ENCODE measurements around the gene TLR7. TPM values are rescaled to one million over a fixed set of nuclear protein-coding genes. Genes with fewer than 3 reads are reported as not detected.
A peak's percentile ranks its signal among the peaks of the same experiment; 100 is the strongest.

Gene TLR7
- total RNA-seq, 2 donors from 2014 or later: 0.27 to 1.3 TPM

DNA sequence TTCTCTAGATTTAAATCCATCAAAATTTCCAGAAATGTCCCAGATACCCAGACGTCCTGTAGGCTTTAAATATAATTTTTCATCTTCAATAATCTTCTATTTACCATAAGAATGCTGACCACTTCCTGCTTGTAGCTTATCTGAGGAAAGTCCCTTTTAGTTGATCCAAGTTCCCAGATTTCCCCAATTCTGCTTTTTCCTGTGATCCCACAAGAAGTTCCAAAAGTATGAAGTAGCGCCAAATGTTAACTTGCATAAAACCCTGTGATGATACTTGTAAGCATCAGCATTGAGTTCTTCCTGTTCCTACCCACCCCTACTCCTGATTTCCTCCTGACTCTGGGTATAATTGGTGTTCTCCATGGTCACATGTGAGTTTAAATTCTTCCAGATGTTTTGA is 29.0 kb downstream of the TLR7 start:
- no peaks in the 10 kb centered on the region for H3K27me3 ChIP-seq
- H3K36me3 ChIP-seq: no peaks in the 10 kb centered on the region
- H3K27ac ChIP-seq: no peak overlapping the region
- intact Hi-C loops (cut with DNase I): no loop called here
- no peaks in the 10 kb centered on the region for H3K9me3 ChIP-seq
- no peak overlapping the region for H3K4me3 ChIP-seq
- DNase-seq: no peak
- TF ChIP-seq, protein P1, sequence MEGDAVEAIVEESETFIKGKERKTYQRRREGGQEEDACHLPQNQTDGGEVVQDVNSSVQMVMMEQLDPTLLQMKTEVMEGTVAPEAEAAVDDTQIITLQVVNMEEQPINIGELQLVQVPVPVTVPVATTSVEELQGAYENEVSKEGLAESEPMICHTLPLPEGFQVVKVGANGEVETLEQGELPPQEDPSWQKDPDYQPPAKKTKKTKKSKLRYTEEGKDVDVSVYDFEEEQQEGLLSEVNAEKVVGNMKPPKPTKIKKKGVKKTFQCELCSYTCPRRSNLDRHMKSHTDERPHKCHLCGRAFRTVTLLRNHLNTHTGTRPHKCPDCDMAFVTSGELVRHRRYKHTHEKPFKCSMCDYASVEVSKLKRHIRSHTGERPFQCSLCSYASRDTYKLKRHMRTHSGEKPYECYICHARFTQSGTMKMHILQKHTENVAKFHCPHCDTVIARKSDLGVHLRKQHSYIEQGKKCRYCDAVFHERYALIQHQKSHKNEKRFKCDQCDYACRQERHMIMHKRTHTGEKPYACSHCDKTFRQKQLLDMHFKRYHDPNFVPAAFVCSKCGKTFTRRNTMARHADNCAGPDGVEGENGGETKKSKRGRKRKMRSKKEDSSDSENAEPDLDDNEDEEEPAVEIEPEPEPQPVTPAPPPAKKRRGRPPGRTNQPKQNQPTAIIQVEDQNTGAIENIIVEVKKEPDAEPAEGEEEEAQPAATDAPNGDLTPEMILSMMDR (IDR thresholded peaks at IDR 0.05): no peak
- H3K4me1 ChIP-seq: no peaks in the 10 kb centered on the region
- H3K9ac ChIP-seq (ENCODE audit: low read depth in 2 of 2, low read length in 2 of 2): no peak overlapping the region

DNA sequence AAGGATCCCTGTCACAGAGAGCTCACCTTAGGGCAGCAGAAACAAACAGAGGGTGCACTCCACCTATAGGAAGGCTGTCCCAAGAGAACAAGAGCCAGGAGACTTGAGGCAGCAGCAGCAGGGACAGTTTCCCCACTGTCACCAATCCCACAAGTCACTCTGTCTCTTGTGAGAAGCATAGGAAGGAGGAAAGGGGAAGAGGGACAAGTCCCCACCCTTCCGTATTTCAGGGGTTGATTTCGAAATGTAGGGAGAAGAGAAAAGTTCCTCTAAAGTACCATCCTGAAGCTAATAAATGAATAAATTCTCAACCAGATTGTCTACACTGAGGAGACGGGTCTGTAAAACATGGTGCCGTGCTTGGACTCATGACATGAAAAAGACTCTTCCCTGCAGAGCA is 30.1 kb downstream of the TLR7 start:
- intact Hi-C loops (cut with DNase I): no loop called here
- no peak for DNase-seq
- TF ChIP-seq, protein P1 (IDR thresholded peaks at IDR 0.05): no peak
- H3K27ac ChIP-seq: no peak overlapping the region
- H3K27me3 ChIP-seq: no peaks in the 10 kb centered on the region
- H3K9me3 ChIP-seq: no peaks in the 10 kb centered on the region
- no peak overlapping the region for H3K9ac ChIP-seq (ENCODE audit: low read depth in 2 of 2, low read length in 2 of 2)
- no peaks in the 10 kb centered on the region for H3K36me3 ChIP-seq
- no peaks in the 10 kb centered on the region for H3K4me1 ChIP-seq
- H3K4me3 ChIP-seq: no peak overlapping the region

DNA sequence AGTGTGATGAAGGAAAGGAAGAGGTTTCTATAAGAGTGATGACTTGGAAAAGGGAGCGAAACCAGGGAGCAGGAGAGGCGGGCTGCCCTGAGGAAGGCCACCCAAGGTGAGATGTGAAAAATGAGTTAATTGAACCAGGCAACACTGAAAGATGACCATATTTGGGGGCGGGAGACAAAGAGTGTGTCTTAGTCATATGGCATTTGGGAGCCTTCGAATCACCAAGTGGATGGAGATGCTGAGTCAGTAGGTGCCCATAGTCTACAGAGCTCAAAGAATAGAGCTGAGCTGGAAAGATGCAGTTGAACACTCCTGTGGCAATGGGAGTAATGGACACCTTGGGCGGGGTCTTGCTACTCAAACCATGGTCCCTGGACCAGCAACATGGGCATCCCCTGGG is 31.2 kb downstream of the TLR7 start:
- TF ChIP-seq, protein P1 (IDR thresholded peaks at IDR 0.05): no peak
- Histone ChIP-seq H3K27me3 (no peaks in the 10 kb centered on the region), H3K36me3 (no peaks in the 10 kb centered on the region), H3K4me1 (no peaks in the 10 kb centered on the region), H3K27ac (no peak overlapping the region), H3K9me3 (no peaks in the 10 kb centered on the region), H3K9ac (ENCODE audit: low read depth in 2 of 2, low read length in 2 of 2) (no peak overlapping the region), H3K4me3 (no peak overlapping the region)
- intact Hi-C loops (cut with DNase I): no loop called here
- no peak for DNase-seq

DNA sequence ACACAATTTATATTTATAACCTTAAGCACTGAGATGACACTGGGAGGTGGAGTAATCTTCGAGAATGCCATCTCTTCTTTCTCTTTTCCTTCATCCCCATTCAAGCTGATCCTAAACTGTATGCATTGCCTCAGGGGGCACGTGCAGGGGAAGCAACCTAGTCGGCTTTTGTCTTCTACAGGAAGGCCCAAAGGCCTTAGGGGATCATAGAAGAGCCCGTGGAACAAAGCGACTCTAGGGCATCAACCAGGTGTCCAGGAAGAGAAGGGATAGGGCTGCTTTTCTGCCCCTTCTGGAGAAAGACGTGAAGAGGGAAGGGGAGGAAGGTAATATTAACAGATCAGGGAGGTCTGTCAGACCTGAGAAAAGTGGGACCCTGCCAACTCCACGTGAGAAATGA is 32.6 kb downstream of the TLR7 start:
- Histone ChIP-seq H3K36me3 (no peaks in the 10 kb centered on the region), H3K27ac (no peak overlapping the region), H3K4me3 (no peak overlapping the region), H3K4me1 (no peaks in the 10 kb centered on the region), H3K9me3 (no peaks in the 10 kb centered on the region), H3K27me3 (no peaks in the 10 kb centered on the region), H3K9ac (ENCODE audit: low read depth in 2 of 2, low read length in 2 of 2) (no peak overlapping the region)
- DNase-seq: no peak
- TF ChIP-seq, protein P1 (IDR thresholded peaks at IDR 0.05): no peak
- intact Hi-C loops (cut with DNase I): no loop called here

DNA sequence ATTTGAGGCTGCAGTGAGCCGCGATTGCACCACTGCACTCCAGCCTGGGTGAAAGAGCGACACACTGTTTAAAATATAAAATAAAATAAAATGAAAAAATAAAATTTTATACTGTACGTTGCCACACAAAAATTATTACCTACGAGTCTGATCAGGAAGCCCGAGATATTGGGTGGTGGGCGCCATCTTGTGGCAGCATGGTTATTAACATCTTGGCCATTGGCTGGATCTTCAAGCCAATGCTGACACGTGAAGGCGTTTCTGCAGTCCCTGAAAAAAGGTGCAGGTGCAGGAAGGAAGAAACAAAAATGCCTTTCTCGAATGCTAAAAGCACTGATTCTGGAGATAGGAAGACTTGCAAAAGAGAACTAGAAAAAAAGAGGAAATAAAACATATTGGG is 34.6 kb downstream of the TLR7 start:
- H3K9me3 ChIP-seq: no peaks in the 10 kb centered on the region
- no peak overlapping the region for H3K27ac ChIP-seq
- no peak overlapping the region for H3K4me3 ChIP-seq
- peak; percentile 77 for DNase-seq
- TF ChIP-seq, protein P1 (IDR thresholded peaks at IDR 0.05): peak; percentile 79
- intact Hi-C loops (cut with DNase I): no loop called here
- no peak overlapping the region for H3K9ac ChIP-seq (ENCODE audit: low read depth in 2 of 2, low read length in 2 of 2)
- no peaks in the 10 kb centered on the region for H3K27me3 ChIP-seq
- no peaks in the 10 kb centered on the region for H3K4me1 ChIP-seq
- H3K36me3 ChIP-seq: no peaks in the 10 kb centered on the region

DNA sequence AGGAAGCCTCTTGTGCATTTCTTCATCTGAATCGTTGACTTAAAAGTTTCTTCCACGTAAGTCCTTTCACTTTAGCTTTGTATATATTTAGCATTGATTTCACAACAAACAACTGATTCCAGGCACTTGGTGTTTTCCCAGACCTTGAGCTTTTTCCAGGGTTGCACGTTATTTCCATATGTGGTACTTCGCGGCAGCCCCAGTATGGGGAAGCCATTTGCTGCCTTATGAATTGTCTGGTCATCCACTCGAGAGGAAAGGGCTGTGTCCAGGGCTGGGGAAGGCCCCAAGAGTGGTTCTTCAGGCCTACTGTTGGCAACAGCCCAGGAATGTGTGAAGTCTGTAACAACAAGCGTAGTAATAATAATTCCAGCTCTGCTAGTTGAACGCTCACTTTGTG is 36.8 kb downstream of the TLR7 start:
- TF ChIP-seq, protein P1 (IDR thresholded peaks at IDR 0.05): no peak
- intact Hi-C loops (cut with DNase I): no loop called here

More for the DNA sequence above, 36.8 kb downstream of the TLR7 start:
- no peak overlapping the region for H3K27ac ChIP-seq
- H3K9ac ChIP-seq (ENCODE audit: low read depth in 2 of 2, low read length in 2 of 2): no peak overlapping the region
- H3K4me1 ChIP-seq: no peaks in the 10 kb centered on the region
- H3K9me3 ChIP-seq: no peaks in the 10 kb centered on the region
- no peak overlapping the region for H3K4me3 ChIP-seq
- DNase-seq: no peak
- H3K27me3 ChIP-seq: no peaks in the 10 kb centered on the region
- no peaks in the 10 kb centered on the region for H3K36me3 ChIP-seq

Data from colonic mucosa (tissue), 4 donors.